Glutamatergic neuron (in vitro differentiated cells): Measurements from ENCODE around the gene ZBTB14. TPM values are rescaled to one million over a fixed set of nuclear protein-coding genes. Genes with fewer than 3 reads are reported as not detected.

ENCODE experiments used
- DNase-seq: peaks from one replicate; pipeline ENCODE4 v3.0.0; 2022
- H3K27ac Mint-ChIP-seq: one replicate; pipeline ENCODE4 v1.8.0; 2020; ENCODE audit warnings: mild to moderate bottlenecking, mixed read lengths, inconsistent platforms; ENCODE audit not compliant: unreplicated experiment
- H3K27me3 Mint-ChIP-seq: one replicate; pipeline ENCODE4 v1.8.0; 2020; ENCODE audit warnings: mild to moderate bottlenecking, moderate library complexity, mixed read lengths, inconsistent platforms; ENCODE audit not compliant: unreplicated experiment
- H3K36me3 Mint-ChIP-seq: one replicate; pipeline ENCODE4 v1.8.0; 2020; ENCODE audit warnings: mild to moderate bottlenecking, mixed read lengths, inconsistent platforms; ENCODE audit not compliant: unreplicated experiment
- H3K4me1 Mint-ChIP-seq: one replicate; pipeline ENCODE4 v1.8.0; 2020; ENCODE audit warnings: mild to moderate bottlenecking, low read depth, mixed read lengths, inconsistent platforms; ENCODE audit not compliant: unreplicated experiment
- H3K4me3 Mint-ChIP-seq: one replicate; pipeline ENCODE4 v1.8.0; 2020; ENCODE audit warnings: mild to moderate bottlenecking, mixed read lengths, inconsistent platforms; ENCODE audit not compliant: unreplicated experiment
- H3K9me3 Mint-ChIP-seq: one replicate; pipeline ENCODE4 v1.8.0; 2020; ENCODE audit warnings: mild to moderate bottlenecking, moderate library complexity, mixed read lengths, inconsistent platforms; ENCODE audit not compliant: unreplicated experiment
- CTCF ChIP-seq: fragments of 200-600 bp; sonication (generic); IDR thresholded peaks from one replicate; pipeline ENCODE4 v1.5.0; 2021; ENCODE audit not compliant: partially characterized antibody, unreplicated experiment
- total RNA-seq: library from RNA; stranded (reverse); fragmentation: NEBNext Ultra II Directional; extraction: Animal tissue kit (Norgen Biotek cat#: 25700); gene quantifications from one replicate; pipeline ENCODE4 v1.2.1, GENCODE V29; 2021; ENCODE audit not compliant: unreplicated experiment

ZBTB14 gene
- total RNA-seq, 1 donor from 2014 or later: 9.1 TPM

DNA sequence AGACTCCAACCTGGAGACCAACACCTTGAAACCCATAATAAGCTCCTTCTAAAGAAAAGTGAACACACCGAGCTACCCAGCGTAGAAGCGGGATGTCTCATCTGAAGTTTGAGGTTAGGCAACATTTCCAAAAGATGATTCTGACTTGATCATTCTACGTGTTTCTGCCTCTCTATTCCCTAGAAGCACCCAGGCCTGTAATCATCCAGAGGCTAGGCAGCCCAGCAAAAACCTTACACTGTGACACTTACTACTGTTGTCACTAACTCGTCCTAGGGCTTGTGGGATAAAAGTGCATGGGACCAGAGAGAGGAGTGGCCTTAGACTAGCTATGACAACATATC is 1.4 kb downstream of the ZBTB14 start:
- peaks cover 12% of the 10 kb centered on the region for H3K36me3 Mint-ChIP-seq
- H3K9me3 Mint-ChIP-seq: peaks cover 16% of the 10 kb centered on the region
- H3K27me3 Mint-ChIP-seq: peaks cover 8% of the 10 kb centered on the region
- H3K4me3 Mint-ChIP-seq: peak overlapping the region; percentile 83
- peak overlapping the region; percentile 86 for H3K27ac Mint-ChIP-seq
- no peak for DNase-seq
- TF ChIP-seq CTCF: no peak
- peaks cover 5% of the 10 kb centered on the region for H3K4me1 Mint-ChIP-seq

DNA sequence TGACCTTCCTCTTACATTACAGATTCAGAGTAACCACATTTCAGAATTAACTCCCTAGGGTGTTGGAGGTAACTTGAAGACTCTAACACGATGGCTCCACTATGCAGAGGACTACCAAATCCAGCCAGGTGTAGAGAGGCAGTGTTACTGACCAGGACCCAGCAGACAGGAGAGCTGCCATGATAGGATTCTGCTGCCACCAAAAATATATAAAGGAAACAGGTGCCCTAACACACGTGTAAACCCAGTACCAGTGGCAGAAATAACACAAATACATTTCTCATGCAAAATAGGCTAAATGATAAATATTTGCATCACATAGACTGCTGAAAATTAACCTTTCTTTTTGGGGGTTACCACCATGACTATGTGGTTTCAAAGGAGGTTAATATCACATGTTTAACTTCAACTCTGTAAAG is 7.0 kb downstream of the ZBTB14 start:
- Mint-ChIP-seq H3K27me3 (peaks cover 1% of the 10 kb centered on the region), H3K27ac (no peak overlapping the region), H3K36me3 (peaks cover 12% of the 10 kb centered on the region), H3K4me1 (peaks cover 31% of the 10 kb centered on the region), H3K4me3 (no peak overlapping the region), H3K9me3 (peaks cover 2% of the 10 kb centered on the region)
- no peak for TF ChIP-seq CTCF
- no peak for DNase-seq

DNA sequence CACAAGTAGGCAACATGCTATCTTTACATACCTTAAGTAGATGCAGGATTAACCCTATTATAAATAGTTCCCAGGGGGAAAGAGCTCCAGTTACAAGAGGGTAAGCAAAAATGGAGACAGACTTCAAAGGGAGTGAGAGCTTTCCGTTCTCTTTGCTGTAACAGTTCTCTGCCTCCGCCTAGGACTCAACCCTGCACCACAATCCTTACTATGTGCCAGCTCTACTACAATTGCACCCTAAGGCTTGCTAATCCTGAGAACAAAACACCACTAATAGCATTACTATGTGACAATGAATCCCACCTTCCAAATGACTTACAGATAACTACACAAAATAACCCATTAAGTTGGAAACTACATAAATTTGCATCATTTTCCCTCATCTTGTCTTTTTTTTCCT is 7.7 kb downstream of the ZBTB14 start:
- Mint-ChIP-seq H3K36me3 (peaks cover 12% of the 10 kb centered on the region), H3K27ac (no peak overlapping the region), H3K9me3 (peaks cover 2% of the 10 kb centered on the region), H3K27me3 (no peaks in the 10 kb centered on the region), H3K4me1 (peaks cover 31% of the 10 kb centered on the region), H3K4me3 (peak overlapping the region; percentile 2)
- no peak for TF ChIP-seq CTCF
- no peak for DNase-seq

DNA sequence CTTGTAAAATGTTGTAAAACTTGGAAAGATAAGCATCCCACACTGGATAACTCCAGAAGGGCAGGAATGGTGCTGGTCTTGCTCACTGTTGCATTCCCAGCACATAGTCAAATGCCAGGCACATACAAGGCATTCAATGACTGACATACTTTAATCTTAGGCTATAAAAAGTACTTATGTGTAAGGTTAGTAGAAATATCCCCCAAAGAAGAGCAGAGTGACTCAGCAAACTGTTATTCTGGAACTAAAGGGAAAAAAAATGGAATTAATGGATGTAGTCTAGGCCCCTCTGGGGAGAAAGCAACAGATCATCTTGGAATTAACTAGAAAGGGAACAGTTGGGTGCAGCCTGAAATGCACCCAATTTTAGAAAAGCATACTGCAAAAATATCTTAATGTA is 9.0 kb downstream of the ZBTB14 start:
- no peak for DNase-seq
- Mint-ChIP-seq H3K27ac (no peak overlapping the region), H3K9me3 (peaks cover 2% of the 10 kb centered on the region), H3K27me3 (no peaks in the 10 kb centered on the region), H3K36me3 (peaks cover 8% of the 10 kb centered on the region), H3K4me3 (no peak overlapping the region), H3K4me1 (peaks cover 31% of the 10 kb centered on the region)
- TF ChIP-seq CTCF: no peak

DNA sequence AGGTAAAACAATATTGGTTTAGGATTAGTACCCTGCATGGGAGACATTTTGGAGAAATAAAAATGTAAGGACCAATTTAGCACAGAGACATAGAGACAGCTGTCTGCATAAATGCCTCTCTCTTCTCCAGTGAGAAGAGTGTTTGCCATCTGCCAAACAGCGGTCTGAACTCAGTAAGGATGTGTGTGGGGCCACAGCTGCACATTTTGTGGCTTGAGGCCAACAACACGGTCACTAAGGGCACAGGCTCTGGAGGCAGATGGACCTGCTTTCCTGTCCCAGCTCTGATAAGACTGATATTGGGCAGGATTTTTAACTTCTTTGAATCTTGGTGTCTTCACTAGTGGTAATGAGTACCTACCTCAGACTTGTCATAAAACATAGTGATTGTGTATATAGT is 10.2 kb downstream of the ZBTB14 start:
- Mint-ChIP-seq H3K4me1 (peaks cover 31% of the 10 kb centered on the region), H3K27me3 (no peaks in the 10 kb centered on the region), H3K27ac (peak overlapping the region; percentile 76), H3K9me3 (no peaks in the 10 kb centered on the region), H3K4me3 (no peak overlapping the region), H3K36me3 (no peaks in the 10 kb centered on the region)
- peak; percentile 45 for DNase-seq
- TF ChIP-seq CTCF: no peak
